HG03565 (cell line): ENCODE results near the gene CHCHD10.
A peak's percentile ranks its signal among the peaks of the same experiment; 100 is the strongest.
"Not testable (repeated sequence)": the region's sequence is repeated elsewhere in the genome, so short reads cannot be mapped to it uniquely, and the experiment has no call there.

Source experiments
- ATAC-seq: cut with Tn5 transposase; IDR thresholded peaks from one replicate; pipeline ENCODE4 v1.9.1; 2021; ENCODE audit warnings: mild to moderate bottlenecking, moderate library complexity; ENCODE audit not compliant: unreplicated experiment

Gene CHCHD10

DNA sequence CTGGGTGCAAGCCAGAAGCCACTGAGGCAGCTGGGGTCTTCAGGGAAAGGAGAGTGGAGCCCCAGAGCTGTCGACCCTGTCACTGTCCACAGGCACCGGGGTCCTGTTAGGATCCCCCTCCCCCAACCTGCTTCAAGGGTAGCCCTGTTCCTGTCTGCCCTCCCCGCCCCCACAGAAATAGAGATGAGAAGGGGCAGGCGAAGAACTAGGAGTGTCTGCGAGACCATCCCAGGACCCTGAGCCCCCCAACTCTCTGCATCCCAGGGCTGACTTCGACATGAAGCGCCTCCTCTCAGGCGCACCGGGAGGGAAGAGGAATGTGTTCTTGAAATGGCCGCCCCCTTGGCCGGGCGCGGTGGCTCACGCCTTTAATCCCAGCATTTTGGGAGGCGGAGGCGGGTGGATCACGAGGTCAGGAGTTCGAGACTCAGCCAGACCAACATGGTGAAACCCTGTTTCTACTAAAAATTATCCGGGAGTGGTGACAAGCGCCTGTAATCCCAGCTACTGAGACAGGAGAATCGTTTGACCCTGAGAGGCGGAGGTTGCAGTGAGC lies 16.3 kb downstream of the CHCHD10 start:
- no peak for ATAC-seq

DNA sequence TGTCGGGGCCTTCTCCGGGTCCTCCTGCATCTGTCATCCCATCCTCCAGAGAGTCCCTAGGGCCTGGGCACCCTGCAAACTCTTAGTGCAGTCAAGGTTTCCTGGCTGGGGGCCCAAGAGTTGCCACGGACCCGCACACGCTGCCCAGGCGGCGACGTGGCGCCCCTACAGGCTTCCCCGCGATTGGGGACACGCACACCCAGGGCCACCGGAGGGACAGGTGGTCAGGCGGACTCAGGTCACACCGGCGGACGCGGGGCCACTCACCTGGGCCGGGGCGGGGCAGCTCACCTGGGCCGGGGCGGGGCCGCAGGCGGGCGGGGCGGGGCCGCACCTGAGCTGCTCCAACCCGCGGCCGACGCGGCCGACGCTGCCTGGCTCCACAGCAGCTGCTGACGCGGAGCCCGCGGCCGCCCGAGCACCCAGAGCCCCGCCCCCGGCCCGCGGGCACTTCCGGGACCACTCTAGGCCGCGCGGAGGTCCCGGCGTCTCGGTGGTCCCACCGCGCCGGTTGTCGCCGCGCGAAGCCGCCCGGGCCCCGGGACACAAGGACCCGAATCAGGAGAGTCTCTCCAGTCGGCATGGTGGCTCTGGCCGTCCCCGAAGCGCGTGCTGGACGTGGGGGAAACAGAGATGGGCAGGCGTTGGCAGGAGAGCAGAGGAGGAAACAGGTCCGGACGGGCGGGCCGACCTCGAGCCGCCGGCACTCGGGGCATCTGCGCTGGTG lies 16.9 kb downstream of the CHCHD10 start, which contains the start of gene ZNF70:
TSS of gene ZNF70 (minus strand) at position 399 of the 727 bp plus-strand sequence. CDS start 5,972 bp downstream, outside the sequence.
- peak; percentile 58 for ATAC-seq

DNA sequence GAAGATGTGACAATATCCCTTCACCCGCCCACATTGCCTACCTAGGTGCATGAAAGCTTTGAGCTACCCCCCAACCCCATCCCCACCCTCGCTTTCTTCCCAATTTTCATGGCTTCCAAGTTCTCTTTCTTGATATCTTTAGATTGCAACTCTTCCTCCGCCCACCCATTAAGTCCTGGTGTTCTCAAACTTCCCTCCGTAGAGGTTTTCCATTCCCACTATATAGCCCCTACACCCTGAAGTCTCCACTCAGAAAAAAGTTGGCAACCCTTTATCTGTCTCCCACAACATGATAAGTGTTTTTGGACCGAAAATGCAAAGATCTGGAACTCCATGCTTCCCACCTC lies 17.4 kb downstream of the CHCHD10 start:
- no peak for ATAC-seq

DNA sequence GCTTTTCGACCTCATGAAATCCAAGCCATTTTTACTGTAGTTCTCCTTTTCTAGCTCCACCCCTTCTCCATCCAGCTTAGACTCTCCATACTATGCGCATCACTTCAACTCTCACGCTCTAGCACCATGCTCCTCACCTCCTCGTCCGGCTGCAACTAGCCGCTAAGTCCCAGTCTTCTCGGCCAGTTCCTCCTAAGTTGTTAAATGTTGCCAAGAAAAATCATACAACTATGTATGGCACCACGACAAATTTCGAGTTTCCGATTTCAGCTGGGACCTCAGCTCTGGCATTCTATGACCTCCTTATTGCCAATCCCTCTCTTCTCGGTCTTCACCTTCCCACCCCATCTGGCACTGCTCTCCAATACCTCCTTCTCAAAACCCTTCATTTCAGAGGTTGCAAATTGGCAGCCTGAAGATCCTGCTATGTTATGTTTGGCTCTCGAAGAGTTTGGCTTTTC lies 17.9 kb downstream of the CHCHD10 start:
- ATAC-seq: no peak

DNA sequence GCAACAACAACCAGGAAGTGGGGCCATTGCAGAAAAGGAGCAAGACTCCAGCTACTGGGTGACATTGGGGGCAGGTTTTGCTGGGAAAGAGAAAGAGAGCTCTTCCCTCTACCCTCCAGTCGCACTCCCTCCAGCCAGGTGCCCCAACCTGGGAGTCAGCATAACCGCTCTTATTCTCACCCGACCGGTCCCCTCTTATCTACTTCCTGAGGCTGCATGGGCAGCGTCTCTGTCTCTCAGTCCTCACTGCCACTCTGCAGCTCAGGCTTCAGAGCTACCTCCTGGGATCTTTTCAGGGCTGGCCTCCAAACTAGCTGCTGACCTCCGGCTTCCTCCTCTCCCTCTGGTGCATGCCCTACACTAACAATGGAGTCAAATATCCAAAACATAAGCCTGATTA lies 22.0 kb downstream of the CHCHD10 start:
- no peak for ATAC-seq

DNA sequence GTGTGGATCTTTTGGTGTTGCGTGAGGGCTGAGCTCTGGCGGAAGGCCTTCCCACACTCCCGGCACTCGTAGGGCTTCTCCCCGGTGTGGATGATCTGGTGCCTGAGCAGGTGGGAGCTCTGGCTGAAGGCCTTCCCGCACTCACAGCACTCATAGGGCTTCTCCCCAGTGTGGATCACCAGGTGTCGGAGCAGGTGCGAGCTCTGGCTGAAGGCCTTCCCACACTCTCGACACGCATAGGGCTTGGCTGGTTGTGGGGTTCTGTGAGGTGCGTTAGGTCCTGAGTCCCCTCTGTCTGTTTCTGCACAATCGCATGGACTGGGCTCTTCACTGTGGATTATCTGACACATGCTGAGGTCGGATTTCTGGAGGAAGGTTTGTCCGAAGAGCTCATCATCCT lies 23.3 kb downstream of the CHCHD10 start:
- no peak for ATAC-seq

DNA sequence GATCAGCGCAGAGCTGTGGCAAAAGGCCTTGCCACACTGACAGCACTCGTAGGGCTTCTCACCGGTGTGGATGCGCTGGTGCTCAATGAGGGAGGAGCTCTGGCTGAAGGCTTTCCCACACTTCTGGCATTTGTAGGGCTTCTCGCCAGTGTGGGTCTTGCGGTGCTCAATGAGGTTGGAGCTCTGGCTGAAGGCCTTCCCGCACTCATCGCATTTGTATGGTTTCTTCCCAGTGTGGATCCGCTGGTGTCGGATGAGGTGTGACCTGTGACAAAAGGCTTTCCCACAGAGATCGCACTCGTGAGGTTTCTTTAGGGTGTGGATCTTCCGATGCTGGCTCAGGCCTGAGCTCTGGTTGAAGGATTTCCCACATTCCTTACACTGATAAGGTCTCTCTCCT lies 23.8 kb downstream of the CHCHD10 start:
- ATAC-seq: no peak

DNA sequence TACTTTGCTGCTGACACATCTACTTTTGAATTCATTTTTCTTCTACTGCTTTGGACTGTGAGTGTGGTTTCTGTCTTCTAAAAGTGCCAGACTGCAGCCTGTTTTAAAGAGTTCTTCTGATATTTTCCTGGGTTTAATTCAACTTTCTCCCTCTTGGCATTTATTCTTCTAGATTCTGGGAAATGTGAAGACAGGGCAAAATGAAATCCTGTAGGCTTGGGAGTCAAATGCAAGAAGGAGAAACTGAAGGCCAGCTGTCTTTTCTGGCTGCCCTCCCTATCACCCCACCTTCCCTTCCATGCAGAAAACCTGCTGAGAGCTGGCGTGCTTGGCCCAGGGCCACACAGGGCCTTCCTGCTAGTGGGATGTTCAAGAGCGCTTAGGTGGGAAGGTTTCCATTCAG lies 24.5 kb downstream of the CHCHD10 start:
- no peak for ATAC-seq

DNA sequence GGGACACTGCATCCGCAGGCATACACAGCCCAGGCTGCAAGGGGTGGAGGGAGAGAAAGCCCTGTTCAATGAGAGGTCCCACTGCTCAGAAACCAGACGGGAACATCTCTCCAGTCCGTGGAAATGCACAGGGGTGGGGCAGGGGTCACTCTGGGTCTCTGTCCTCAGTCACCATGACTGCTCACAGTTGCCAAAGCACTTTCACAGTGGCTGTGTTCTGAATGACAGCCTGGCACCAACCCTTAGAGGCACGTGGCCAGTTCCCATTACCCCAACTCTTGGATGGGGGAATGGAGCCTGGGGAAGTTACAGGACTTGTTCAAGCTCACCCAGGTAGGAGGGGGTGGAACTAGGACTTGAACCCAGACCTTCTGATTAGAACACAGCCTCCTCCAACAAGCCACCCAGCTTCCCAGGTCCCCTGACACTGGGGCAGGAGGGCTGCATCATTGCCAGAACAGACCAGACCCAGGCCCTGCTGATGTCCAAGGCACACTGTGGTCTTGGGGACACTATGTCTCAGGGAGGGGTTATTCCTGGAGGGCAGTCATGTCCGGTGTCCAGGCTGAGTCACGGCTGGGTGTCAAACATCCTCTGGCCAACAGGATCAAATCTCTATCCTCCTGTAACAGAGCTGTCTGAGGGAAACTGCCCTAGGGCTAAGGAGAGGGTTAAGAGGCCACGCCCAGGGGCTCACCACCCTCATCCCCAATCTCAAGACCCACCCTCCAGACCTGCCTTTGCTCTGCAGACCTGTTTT lies 25.1 kb downstream of the CHCHD10 start:
- ATAC-seq: no peak

DNA sequence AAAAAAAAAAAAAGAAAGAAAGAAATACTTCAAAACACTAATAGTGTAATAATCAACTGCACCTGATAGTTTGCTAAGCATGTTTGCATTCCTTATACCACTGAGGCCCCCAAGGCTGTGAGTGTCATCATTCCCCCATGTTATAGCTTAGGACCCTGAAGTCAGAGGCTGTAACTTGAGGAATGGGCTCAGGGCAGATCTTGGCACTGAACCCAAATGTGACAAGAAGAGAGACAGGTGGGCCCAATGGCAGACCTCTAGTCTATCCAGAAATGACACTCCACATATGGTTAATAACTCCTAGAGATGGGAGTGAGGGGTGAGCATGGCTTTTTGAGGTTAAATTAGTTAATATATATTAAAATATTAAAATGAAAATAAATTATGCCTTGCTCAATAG lies 30.1 kb downstream of the CHCHD10 start:
- no peak for ATAC-seq

DNA sequence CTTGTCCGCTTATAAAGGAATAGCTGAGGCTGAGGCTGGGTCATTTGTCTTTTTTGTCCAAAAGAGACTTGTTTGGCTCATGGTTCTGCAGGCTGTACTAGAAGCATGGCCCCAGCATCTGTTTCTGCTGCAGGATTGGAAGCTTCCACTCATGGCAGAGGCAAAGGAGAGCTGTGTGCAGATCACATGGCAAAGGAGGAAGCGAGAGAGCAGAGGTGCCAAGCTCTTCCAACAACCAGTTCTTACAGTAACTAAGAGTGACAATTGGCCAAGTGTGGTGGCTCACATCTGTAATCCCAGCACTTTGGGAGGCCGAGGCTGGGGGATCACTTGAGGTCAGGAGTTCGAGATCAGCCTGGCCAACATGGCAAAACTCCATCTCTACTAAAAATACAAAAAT lies 39.7 kb downstream of the CHCHD10 start:
- ATAC-seq: not testable (repeated sequence)

DNA sequence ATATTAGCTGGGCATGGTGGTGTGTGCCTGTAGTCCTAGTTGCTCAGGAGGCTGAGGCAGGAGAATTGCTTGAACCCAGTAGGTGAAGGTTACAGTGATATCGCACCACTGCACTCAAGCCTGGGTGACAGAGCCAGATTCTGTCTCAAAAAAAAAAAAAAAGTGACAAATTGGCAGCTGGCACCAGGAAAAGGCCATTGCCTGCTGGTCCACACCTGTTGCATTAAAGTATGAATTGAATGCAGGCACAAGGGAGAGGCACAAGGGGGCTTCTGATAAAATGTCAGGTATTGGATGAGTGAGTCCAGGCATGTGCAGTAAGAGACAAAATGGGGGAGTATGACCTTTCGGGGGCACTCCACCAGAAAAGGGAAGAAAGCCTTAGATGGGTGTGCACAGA lies 45.0 kb downstream of the CHCHD10 start:
- ATAC-seq: no peak

DNA sequence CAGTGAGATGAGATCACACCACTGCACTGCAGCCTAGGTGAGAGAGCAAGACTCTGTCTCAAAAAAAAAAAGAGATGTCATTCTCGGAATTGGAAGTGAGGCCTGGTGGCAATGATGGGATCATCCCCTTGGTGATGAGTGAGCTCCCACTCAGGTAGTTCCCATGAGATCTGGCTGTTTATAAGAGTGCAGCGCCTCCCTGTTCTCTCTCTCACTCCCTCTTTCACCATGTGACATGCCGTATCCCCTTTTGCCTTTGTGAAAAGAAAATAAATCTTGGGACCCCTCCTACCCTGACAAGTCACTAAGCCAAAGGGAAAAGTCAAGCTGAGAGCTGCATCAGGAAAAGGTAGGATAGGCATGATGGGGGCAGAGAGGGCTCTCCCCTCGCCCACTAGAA lies 45.6 kb downstream of the CHCHD10 start:
- no peak for ATAC-seq

DNA sequence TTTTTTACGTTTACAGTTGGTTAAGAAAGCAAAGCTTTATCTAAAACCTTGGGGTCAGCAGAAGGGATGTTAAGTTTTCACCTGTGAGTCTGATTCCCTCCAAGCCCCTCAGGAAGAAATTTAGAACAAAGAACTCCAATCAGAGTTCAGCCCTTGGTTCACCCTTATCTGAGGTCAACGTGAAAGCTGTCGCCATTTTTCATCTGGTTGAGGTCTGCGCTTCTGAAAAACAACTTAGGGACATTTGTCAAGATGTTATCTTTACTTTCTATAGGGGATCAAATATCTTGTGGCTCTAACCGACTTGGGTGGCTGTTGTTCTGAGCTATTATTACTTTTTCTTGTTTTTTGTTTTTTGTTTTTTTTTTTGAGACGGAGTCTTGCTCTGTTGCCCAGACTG lies 46.9 kb downstream of the CHCHD10 start:
- ATAC-seq: no peak

DNA sequence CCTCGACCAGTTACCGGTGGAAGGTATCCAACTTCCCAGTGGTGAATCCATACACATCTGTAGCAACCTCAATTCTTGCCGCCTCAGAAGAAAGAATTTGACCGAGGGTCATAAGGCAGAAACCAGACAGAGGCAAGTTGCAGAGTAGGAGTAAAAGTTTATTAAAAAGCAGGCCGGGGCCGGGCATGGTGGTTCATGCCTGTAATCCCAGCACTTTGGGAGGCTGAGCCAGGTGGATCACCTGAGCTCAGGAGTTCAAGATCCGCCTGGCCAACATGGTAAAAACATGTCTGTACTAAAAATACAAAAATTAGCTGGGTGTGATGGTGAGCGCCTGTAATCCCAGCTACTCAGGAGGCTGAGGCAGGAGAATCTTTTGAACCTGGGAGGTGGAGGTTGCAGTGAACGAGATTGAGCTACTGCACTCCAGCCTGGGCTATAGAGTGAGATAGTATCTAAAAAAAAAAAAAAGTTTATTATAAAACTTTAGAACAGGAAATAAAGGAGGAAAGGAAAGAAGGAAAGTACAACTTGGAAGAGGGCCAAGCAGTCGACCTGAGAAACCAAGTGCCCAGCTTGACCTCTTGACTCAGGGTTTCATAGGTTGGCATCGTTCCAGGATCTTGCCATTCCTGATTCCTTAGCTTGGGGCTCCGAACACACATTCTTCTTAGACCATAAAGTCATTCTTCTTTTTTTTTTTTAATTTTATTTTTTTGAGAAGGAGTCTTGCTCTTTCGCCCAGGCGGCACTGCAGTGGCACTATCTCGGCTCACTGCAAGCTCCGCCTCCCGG lies 49.2 kb downstream of the CHCHD10 start:
- ATAC-seq: no peak

DNA sequence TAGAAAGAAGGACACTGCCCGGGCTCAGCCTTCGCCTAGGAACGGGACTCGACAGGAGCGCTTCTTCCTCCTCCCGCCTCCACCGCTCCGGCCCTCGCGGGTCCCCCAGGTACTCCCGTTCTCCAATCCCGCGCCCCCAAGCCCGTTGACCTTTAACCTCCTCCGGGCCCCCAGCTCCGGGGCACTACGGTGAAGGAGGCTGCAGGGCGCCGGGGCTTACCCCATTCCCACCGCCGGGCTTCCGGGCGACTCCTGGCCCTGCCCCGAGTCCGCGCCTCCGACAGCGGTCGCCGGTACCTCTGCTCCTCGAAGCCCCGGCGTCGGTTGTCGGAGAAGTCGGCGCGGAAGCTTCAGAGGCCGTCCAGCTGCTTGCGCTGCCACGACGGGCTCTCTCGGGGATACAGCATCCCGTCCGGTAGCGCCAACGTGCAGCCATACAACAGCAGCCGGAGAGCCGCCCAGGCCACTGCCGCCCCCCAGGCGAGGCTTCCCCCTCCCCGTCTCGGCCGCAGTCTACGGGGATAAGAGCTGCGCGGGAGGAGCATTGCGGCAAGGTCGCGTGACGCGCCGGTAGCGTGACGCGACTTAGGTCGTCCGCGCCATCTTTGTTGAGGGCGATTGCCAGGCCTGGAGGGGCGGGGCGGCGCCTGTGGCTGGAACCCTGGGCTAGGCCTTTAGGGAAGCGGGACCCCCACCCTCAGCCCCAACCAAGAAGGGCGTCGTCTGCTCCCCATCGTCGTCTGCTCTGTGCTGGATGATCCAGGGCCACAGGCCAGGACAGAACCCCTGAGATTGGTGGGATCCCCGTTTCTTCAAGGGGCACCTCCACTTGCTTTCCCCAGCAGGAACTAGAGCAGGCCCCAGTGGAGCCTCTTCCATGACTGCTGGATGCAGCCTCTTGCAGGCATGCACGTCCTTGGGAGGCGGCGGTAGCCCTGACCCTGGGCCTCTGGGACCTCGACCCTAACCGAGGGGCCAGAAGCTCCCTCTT lies 50.7 kb downstream of the CHCHD10 start:
- ATAC-seq: peak; percentile 73
